Glomerular visceral epithelial cell (primary cell): ENCODE measurements around the gene SNX10.
"Not testable (repeated sequence)": the region's sequence is repeated elsewhere in the genome, so short reads cannot be mapped to it uniquely, and the experiment has no call there.

ENCODE experiments used
- DNase-seq: peaks from one replicate; pipeline ENCODE4 v3.0.0-alpha.2; 2016; ENCODE audit errors: extremely low spot score

Gene SNX10

GRCh38 chr7:26291699-26292538 is at the start of gene SNX10:
SNX10 (plus strand) TSS chr7:26291862; CDS start chr7:26346443, 54,581 bp downstream.
- DNase-seq: peak; percentile 64

- DNase-seq: no peak
These were observed 46.5 kb upstream of the SNX10 start for GRCh38 chr7:26245150-26245549.

- DNase-seq: no peak
These were observed 41.4 kb upstream of the SNX10 start for GRCh38 chr7:26250239-26250638.

GRCh38 chr7:26261866-26262265 is 29.8 kb upstream of the SNX10 start:
- not testable (repeated sequence) for DNase-seq

GRCh38 chr7:26265065-26265464 is 26.6 kb upstream of the SNX10 start:
- DNase-seq: no peak

- peak; percentile 25 for DNase-seq
These were observed 26.1 kb upstream of the SNX10 start for GRCh38 chr7:26265499-26266075.

GRCh38 chr7:26267601-26268166 is 24.0 kb upstream of the SNX10 start:
- DNase-seq: no peak

- no peak for DNase-seq
These were observed 16.4 kb upstream of the SNX10 start for GRCh38 chr7:26275213-26275612.

- peak; percentile 37 for DNase-seq
These were observed 12.9 kb upstream of the SNX10 start for GRCh38 chr7:26278770-26279169.

- no peak for DNase-seq
These were observed 12.3 kb upstream of the SNX10 start for GRCh38 chr7:26279405-26279804.

GRCh38 chr7:26280097-26280496 is 11.6 kb upstream of the SNX10 start:
- no peak for DNase-seq

GRCh38 chr7:26280723-26281122 is 10.9 kb upstream of the SNX10 start:
- DNase-seq: no peak

- DNase-seq: no peak
These were observed 7.2 kb upstream of the SNX10 start for GRCh38 chr7:26284477-26284876.

- DNase-seq: no peak
These were observed 6.5 kb upstream of the SNX10 start for GRCh38 chr7:26284995-26285632.

GRCh38 chr7:26286157-26286556 is 5.5 kb upstream of the SNX10 start:
- no peak for DNase-seq

- not testable (repeated sequence) for DNase-seq
These were observed 3.5 kb upstream of the SNX10 start for GRCh38 chr7:26288126-26288525.

- DNase-seq: no peak
These were observed 411 bp upstream of the SNX10 start for GRCh38 chr7:26291251-26291650.

GRCh38 chr7:26292768-26293560 is 1.3 kb downstream of the SNX10 start:
- no peak for DNase-seq

- no peak for DNase-seq
These were observed 2.1 kb downstream of the SNX10 start for GRCh38 chr7:26293569-26294308.

- DNase-seq: no peak
These were observed 3.4 kb downstream of the SNX10 start for GRCh38 chr7:26295015-26295414.

- no peak for DNase-seq
These were observed 3.9 kb downstream of the SNX10 start for GRCh38 chr7:26295586-26295985.
